H1 (cell line): ENCODE measurements around the gene PGM1. TPM values are rescaled to one million over a fixed set of nuclear protein-coding genes. Genes with fewer than 3 reads are reported as not detected.

Experiments used
- CHD1 ChIP-seq: IDR thresholded peaks from 2 replicates; pipeline ENCODE4 v1.6.1; 2012; ENCODE audit warnings: low read depth, low read length, improper control_type of control experiment
- HDAC6 ChIP-seq: IDR thresholded peaks from one replicate; pipeline ENCODE4 v1.7.1; 2012; ENCODE audit warnings: low read depth, mild to moderate bottlenecking, inconsistent platforms, low read length, moderate library complexity
- JUN ChIP-seq: IDR thresholded peaks from 2 replicates; pipeline ENCODE4 v1.6.1; 2011; ENCODE audit warnings: low read depth, mild to moderate bottlenecking, improper control_type of control experiment, low read length
- YY1 ChIP-seq: IDR thresholded peaks from 2 replicates; pipeline ENCODE4 v1.6.1; 2011; ENCODE audit warnings: low read depth, mild to moderate bottlenecking, low read length
- polyA plus RNA-seq, 7 experiments: library from polyadenylated mRNA; depleted of rRNA in 3 of 7; stranded (reverse) in 5 of 7; unstranded in 2 of 7; fragments of >200 nt in 5 of 7; fragments of 200-250 nt in 2 of 7; gene quantifications; 1 replicate in 5 of 7; 2 replicates in 1 of 7; 4 replicates in 1 of 7; pipeline versions ENCODE4 v1.2.1 to v1.2.3, GENCODE V29; 2011 to 2013; ENCODE audit warnings: missing spikeins in 2 of 7, mixed read lengths in 2 of 7
- total RNA-seq: library from RNA; stranded (reverse); fragmentation: NEBNext Ultra II Directional; extraction: Animal tissue kit (Norgen Biotek cat#: 25700); gene quantifications from 2 replicates; pipeline ENCODE4 v1.2.1, GENCODE V29; 2021

Gene PGM1
- total and polyA plus RNA-seq, 2 of the 8 experiments (the other 6 are each of a cell fraction or from before 2014, with no cell fraction given): 33.0 to 65.4 TPM

DNA sequence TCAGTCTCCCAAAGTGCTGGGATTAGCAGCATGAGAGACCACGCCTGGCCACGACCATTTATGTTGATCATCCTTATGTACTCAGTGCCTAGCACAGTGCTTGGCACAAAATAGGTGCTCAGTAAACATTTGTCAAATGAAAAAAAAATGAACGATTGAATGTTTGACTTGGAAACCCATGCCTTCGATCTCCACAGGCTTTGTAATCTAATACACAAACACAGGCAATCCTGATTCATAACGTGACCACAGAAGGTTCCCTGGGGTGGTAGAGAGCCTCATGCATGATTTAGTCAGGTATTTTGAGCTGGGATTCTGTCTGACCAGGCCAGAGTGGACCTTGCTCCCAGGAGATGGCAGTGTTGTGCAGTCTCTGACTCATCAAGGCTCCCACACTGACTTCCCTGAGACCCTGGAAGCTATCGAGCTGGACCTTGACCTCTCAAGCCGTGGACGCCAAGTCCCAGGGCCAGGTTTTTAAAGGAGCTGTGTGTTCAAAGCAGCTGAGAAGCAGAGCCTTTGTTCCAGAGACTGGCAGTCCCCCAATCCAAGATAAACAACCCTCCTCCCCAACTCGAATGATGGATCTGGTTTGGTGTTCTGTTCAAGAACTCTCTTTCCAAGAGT lies 81.1 kb downstream of the PGM1 start (continued):
- no peak for TF ChIP-seq CHD1
- peak; percentile 46; the same call in 1 of the 2 replicates for TF ChIP-seq JUN
- TF ChIP-seq YY1: 0 out of 2 replicates have a peak, but pooled peaks have one; percentile 34
- TF ChIP-seq HDAC6: no peak
